CD4-positive, alpha-beta T cell treated with Interleukin-4 for 1 hour (primary cell): ENCODE results near the gene FNDC3B.

Experiments used
- DNase-seq, 2 donors: peaks; one replicate each; pipeline ENCODE4 v3.0.0-alpha.2; 2020 to 2022

Gene FNDC3B

DNA sequence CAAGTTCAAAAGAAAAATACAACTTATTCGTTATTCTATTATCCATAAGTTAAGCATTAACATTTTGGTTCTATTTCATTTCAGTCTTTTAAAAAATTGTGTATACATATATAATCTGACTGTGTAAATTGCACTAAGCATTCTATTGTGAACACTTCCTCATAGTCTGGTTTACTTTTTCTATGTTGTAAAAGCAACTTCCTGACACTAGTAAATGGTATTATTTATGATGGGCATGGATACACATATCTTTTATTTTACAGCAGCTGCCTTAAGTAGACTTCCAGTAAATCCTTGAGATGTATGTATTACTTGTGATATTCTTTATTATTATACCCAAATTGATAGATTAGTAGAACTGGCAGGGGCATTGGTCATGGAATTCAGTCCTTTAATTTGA, 58.2 kb downstream of the FNDC3B start:
- DNase-seq = no peak

DNA sequence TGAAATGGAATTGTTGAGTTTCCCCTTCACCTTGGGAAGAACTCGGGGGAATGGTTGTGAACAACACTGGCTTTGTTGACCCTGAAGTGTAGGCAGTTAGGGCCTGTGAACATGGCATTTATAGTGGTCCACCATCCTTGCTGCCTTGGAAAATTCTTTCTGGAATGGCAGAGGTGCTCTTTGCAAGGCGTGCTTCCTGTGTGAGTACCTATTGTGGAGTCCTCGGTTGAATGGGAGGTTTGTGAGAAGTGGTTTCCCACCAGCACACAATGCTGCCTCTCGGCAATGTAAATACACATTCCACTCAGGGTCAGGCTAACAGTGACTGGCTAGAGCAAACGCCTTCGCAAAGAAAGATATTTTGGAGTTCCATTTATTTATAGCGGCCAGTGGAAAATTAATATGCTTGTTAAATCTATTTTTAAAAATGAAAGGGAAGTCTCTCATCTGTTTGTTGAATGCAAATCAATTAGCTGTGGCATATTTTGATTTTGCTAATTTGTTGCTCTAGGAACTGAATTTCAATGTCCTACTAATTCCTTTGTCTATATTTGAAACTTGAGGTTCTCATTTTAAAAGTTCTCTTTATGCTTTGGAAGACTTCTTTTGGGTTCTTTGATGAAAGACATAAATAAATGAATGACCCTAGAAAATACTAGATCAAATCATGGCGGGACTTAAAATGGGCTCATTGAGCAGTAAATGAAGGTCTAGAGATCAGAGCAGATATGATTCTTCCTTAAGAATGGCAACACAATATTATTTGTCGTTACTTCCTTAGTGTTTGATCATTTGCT, 59.5 kb downstream of the FNDC3B start:
- DNase-seq = no peak

DNA sequence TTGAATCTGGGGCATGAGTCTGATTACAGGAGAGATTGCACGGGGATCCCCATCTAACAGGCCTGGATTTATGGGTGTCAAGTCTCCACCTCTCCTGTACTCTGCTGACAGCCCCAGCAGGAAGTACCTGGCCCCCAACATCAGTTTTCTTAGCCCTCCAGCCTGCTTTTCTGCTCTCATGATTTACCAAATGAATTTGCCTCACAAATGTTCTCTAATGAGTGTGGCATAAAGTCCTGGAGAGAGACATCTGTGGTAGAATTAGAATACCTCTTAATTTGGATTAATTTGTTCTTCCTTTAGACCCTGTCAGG, 60.1 kb downstream of the FNDC3B start:
- no peak for DNase-seq

DNA sequence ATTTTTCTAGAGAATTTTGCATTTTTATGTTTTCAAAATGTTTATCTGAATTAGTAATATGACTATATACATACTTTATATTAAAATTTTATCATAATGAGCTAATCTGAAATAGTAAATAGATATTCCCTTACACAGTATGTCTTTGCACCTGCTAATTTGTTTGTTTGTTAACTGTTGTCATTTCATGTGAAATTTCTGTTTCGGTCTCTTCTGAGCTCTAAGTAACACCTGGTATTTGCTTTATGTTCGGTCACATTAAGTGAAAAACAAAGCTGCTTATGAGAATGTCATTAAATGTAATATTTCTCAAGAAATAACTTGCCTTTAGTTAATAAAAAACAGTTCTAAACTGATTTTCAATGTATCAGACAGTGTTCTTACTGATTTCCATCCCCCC, 61.1 kb downstream of the FNDC3B start:
- DNase-seq = no peak

GRCh38 chr3:172101107-172101506, 61.7 kb downstream of the FNDC3B start:
- DNase-seq = peak in 1 of 2 donors; percentile 21

DNA sequence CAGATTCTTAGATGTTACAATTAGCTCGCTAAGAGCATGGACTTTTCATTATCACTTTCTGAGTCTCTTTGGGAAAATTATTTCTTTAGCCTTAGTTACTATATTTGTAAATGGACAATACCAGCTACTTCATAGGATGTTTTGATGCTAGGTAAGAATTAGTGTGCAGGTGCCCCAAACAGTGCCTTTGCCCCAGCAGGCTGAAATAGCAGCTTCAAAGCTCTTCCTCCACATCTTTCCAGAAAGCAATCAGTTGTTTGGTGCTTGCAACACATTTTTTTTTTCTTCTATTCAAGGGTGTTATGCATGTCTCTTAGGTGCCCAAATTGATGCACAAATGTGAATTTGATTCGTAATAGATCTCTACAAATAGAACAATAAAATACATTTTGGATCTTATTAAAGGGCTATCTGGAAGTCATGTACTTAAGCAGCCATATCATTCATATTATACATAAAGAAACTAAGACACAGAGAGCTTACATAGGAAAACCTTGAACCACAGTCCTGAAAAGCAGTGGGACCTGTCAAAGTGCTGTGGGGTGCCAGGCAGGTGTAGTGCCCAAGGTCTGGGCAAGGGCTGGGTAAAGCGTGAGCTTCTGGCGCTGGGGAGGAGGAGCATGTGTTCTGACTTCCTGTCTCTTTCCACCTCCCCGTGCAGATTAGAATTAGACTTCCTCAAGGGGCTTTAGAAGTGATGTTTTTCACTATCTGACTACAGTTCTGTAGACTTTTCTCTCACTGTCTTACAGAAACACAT, 62.9 kb downstream of the FNDC3B start:
- peak; percentile 43 to 56 for DNase-seq

DNA sequence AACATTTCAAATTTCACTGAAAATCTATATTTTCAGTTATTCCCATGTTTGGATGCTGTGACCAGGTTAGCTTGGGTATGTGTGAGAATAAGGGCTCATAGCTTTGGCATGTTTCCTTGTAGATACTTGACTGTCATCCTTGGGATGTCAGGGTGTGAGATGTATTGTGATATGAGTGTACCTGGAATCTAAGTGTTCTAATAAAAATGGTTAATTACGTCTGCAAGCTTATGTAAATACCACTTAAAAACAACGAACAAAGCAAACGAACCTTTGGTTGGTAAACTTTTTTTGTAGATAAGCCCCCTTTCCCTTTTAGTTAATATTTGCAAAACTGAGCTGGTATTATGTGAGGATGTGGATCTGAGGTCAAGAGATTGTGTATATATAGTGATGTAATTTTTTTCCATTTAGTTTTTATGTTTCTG, 63.5 kb downstream of the FNDC3B start:
- no peak for DNase-seq

- DNase-seq = no peak
Measured at GRCh38 chr3:172103724-172104123, 64.3 kb downstream of the FNDC3B start.

GRCh38 chr3:172104471-172105072, 65.2 kb downstream of the FNDC3B start:
- peak in 1 of 2 donors; percentile 29 for DNase-seq

- no peak for DNase-seq
Measured at GRCh38 chr3:172106037-172106954, 66.9 kb downstream of the FNDC3B start.

DNA sequence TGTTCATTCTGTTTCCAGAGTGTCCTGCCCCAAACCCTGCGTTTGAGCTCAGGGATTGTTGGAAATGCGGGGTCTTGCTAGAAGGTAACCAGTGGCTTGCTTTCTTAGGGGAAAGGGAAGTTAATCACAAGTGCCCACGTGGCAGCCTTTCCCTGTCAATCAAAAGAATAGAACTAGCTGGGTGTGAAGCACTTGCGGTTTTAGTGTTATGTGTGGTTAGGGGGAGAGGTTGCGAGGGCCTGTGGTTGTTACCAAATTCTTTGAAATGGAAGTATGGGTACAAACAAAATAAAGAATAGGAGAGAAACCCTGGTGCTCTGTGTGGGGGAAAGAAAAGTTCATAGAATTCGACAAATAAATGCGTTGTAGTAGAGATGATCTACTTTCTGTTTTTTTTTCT, 67.6 kb downstream of the FNDC3B start:
- DNase-seq = peak; percentile 78 to 85

- DNase-seq = peak; percentile 62 to 72
Measured at GRCh38 chr3:172107403-172107802, 68.0 kb downstream of the FNDC3B start.

GRCh38 chr3:172110127-172110779, 70.9 kb downstream of the FNDC3B start:
- DNase-seq = no peak

DNA sequence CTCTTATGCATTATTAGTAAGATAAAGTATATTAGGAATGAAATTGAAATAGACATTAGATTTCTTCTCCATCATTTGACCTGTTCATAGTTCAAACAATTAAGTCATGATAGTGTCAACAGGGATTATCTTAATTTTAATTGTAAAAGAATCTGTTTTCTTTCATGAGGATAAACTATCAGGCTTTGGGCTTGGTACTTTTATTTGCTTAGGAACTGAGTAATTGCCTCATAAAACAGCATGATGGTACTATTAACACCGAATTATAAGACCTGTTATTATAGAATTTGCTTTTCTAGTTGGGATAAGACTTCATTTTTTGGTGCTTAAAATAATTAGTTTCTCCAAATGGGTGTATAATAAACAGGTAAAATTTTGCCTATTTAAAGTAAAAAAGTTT, 71.8 kb downstream of the FNDC3B start:
- DNase-seq = no peak

GRCh38 chr3:172112078-172112733, 72.8 kb downstream of the FNDC3B start:
- DNase-seq = no peak

GRCh38 chr3:172112734-172113120, 73.3 kb downstream of the FNDC3B start:
- DNase-seq = no peak

DNA sequence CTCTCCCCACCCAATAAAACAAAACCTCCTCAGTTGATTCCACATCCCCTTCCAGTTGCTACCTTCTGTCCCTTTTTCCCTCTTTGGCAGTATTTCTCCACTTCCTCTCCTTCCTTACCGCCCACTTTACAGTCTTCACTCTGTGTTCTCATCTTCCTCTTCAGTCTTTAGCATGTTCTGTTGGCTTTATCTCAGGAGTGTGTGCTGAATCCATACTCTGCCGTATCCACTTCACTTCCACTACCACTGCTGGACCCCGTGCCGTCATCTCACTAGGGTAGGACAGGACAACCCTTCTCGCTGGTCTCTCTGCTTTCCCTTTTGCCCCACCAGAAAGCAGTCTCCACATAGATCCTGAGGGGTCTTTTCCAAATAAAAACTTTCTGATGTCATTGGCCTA, 74.3 kb downstream of the FNDC3B start:
- DNase-seq = no peak

GRCh38 chr3:172115059-172115458, 75.7 kb downstream of the FNDC3B start:
- no peak for DNase-seq

- no peak for DNase-seq
Measured at GRCh38 chr3:172115787-172116186, 76.4 kb downstream of the FNDC3B start.

DNA sequence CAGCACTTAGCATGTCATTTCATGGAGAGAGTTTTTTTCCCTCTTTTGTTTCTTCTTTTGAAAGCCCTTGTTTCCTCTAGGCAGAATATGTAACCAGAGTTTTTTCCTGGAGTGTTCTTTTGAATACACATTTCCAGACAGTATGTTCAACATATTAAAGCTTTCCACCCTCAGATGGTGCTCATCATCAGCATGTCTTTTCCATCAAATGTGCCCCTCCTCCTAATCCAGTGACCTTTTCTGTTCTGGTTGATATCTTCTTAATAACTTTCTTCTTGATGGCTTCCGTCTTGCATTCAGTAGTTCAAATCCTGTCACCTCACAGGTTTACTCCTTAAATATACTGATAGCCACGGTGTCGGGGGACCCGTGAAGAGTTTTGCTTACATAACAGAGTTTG, 78.6 kb downstream of the FNDC3B start:
- DNase-seq = no peak

DNA sequence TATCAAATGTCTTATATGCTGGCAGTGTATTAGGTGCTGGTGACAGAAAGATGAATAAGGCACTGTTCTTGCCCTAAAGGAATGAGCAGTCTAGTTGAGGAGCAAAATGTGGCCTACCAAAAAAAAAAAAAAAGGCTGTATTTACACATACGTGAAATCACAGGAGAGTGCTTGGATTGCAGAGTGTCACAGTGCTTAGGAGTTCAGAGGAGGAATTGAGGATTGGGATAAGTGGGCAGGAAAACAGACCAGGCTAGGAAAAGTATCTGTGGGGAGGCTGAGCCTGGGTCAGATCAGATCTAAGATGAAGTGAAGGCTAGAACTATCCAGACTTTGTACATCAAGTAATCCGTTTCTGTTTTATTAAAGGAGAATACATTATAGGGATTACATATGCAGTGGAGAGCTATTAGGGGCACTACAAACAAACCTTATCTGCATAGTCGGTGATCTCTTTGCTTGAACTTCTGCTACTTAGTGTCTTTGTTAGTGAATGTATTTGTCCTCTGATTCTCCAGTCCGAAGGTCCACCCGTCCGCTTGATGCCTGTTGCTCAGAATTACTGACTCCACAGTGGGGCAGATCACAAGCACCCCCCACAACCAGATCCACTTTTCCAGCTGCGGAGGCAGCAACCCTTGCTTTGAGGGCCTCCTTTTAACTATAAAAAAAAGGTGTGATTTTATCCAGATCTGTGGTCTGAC, 80.0 kb downstream of the FNDC3B start:
- no peak for DNase-seq
